MCF 10A (cell line): ENCODE data around the gene TUBGCP6. TPM values are rescaled to one million over a fixed set of nuclear protein-coding genes. Genes with fewer than 3 reads are reported as not detected.

Source experiments
- BruUV-seq: library from RNA; stranded (reverse); fragments of 400-500 nt; replicated peaks from 2 replicates; lab custom pipeline; 2021; lab: Mats Ljungman, UMichigan
- CTCF ChIA-PET: fragments of 300-600 bp; sonication (Branson Sonifier 250); formaldehyde crosslinking; extraction: SDS; loops from one replicate; lab custom pipeline; 2021; ENCODE audit warnings: antibody characterized with exemption, inconsistent platforms; lab: Yijun Ruan, JAX
- POLR2A ChIA-PET: fragments of 300-600, 350-650 bp; sonication (Branson Sonifier 250); formaldehyde crosslinking; extraction: SDS; loops from one replicate; lab custom pipeline; 2020; ENCODE audit warnings: antibody characterized with exemption, inconsistent platforms; lab: Yijun Ruan, JAX
- DNase-seq: peaks from one replicate; pipeline ENCODE4 v3.0.0-alpha.2; 2018; ENCODE audit not compliant: unreplicated experiment
- H3K27ac Mint-ChIP-seq: one replicate; pipeline ENCODE4 v1.8.0; 2022; ENCODE audit warnings: mild to moderate bottlenecking, low read depth, mixed read lengths; ENCODE audit not compliant: unreplicated experiment
- H3K27me3 Mint-ChIP-seq: one replicate; pipeline ENCODE4 v1.8.0; 2022; ENCODE audit warnings: mixed read lengths; ENCODE audit not compliant: insufficient read depth, unreplicated experiment
- H3K36me3 Mint-ChIP-seq: one replicate; pipeline ENCODE4 v1.8.0; 2022; ENCODE audit warnings: mild to moderate bottlenecking, moderate library complexity, mixed read lengths; ENCODE audit not compliant: insufficient read depth, unreplicated experiment
- H3K4me1 Mint-ChIP-seq: one replicate; pipeline ENCODE4 v1.8.0; 2022; ENCODE audit warnings: mixed read lengths; ENCODE audit not compliant: insufficient read depth, unreplicated experiment
- H3K4me3 Mint-ChIP-seq: one replicate; pipeline ENCODE4 v1.8.0; 2022; ENCODE audit warnings: mild to moderate bottlenecking, moderate library complexity, mixed read lengths; ENCODE audit not compliant: unreplicated experiment
- H3K9me3 Mint-ChIP-seq: one replicate; pipeline ENCODE4 v1.8.0; 2022; ENCODE audit warnings: mixed read lengths; ENCODE audit not compliant: unreplicated experiment
- CTCF ChIP-seq: fragments of 200-600 bp; IDR thresholded peaks from one replicate; pipeline ENCODE4 v1.8.0; 2022; ENCODE audit warnings: antibody characterized with exemption, mild to moderate bottlenecking; ENCODE audit not compliant: unreplicated experiment
- intact Hi-C: fragments of 100-400 bp; cut with micrococcal nuclease; formaldehyde crosslinking; loops from 2 replicates; pipeline ENCODE4 v1.14.1; 2022
- total RNA-seq: library from RNA; stranded (reverse); gene quantifications from 2 replicates; pipeline ENCODE4 v1.2.3, GENCODE V29; 2022

The TUBGCP6 gene
- total RNA-seq, 1 experiment from 2014 or later, result 27.9 TPM

GRCh38 chr22:50209893-50210292 lies 34.9 kb downstream of the TUBGCP6 start:
- Mint-ChIP-seq H3K4me3 (no peak overlapping the region), H3K27ac (no peak overlapping the region), H3K9me3 (no peaks in the 10 kb centered on the region), H3K36me3 (peaks cover 81% of the 10 kb centered on the region), H3K4me1 (peaks cover 6% of the 10 kb centered on the region), H3K27me3 (no peaks in the 10 kb centered on the region)
- ChIA-PET CTCF (no interaction called here), POLR2A (no interaction called here)
- intact Hi-C loops, result loop anchor here (1.0 kb wide), 1 partner anchor 61 kb away; no protein-coding TSS in a partner anchor
- BruUV-seq, result no TSS peak
- TF ChIP-seq CTCF, result peak; percentile 77
- DNase-seq, result peak; percentile 74

GRCh38 chr22:50208939-50209892 lies 35.6 kb downstream of the TUBGCP6 start:
- ChIA-PET CTCF (interaction anchor here (0.5 to 3.1 kb wide), 5 partner anchors 19 to 404 kb away, joined by 3 to 14 read pairs (median 9); no protein-coding TSS in a partner anchor), POLR2A (interaction anchor here (0.9 to 2.1 kb wide), 2 partner anchors 15 to 60 kb away, joined by 4 to 7 read pairs; no protein-coding TSS in a partner anchor)
- Mint-ChIP-seq H3K36me3 (peaks cover 79% of the 10 kb centered on the region), H3K27ac (no peak overlapping the region), H3K27me3 (no peaks in the 10 kb centered on the region), H3K9me3 (no peaks in the 10 kb centered on the region), H3K4me1 (peaks cover 6% of the 10 kb centered on the region), H3K4me3 (no peak overlapping the region)
- TF ChIP-seq CTCF, result no peak
- no TSS peak for BruUV-seq
- DNase-seq, result no peak
- intact Hi-C loops, result loop anchor here (1.0 kb wide), 1 partner anchor 60 kb away; no protein-coding TSS in a partner anchor

GRCh38 chr22:50208430-50208938 lies 36.3 kb downstream of the TUBGCP6 start:
- no peak overlapping the region for H3K4me3 Mint-ChIP-seq
- peaks cover 75% of the 10 kb centered on the region for H3K36me3 Mint-ChIP-seq
- H3K27me3 Mint-ChIP-seq, result no peaks in the 10 kb centered on the region
- DNase-seq, result no peak
- intact Hi-C loops, result no loop called here
- POLR2A ChIA-PET, result interaction anchor here (0.9 to 2.1 kb wide), 2 partner anchors 14 to 60 kb away, joined by 4 to 7 read pairs; no protein-coding TSS in a partner anchor
- H3K27ac Mint-ChIP-seq, result no peak overlapping the region
- H3K9me3 Mint-ChIP-seq, result no peaks in the 10 kb centered on the region
- CTCF ChIA-PET, result interaction anchor here (0.5 to 3.1 kb wide), 6 partner anchors 18 to 404 kb away, joined by 3 to 14 read pairs (median 6); no protein-coding TSS in a partner anchor
- peaks cover 6% of the 10 kb centered on the region for H3K4me1 Mint-ChIP-seq
- no peak for TF ChIP-seq CTCF
- BruUV-seq, result no TSS peak
